ENCODE data around the gene KHK.

- TF ChIP-seq REST (IDR thresholded peaks at IDR 0.05; ENCODE audit: insufficient read depth in 1 of 2, low read depth in 2 of 2, low read length in 1 of 2) (no peak), CTCF (IDR thresholded peaks at IDR 0.05) (no peak), POLR2AphosphoS5 (IDR thresholded peaks at IDR 0.05; ENCODE audit: low read depth, low read length) (no peak), TCF7L2 (IDR thresholded peaks at IDR 0.05; ENCODE audit: low read depth, low read length) (no peak), SIN3A (IDR thresholded peaks at IDR 0.05; ENCODE audit: borderline replicate concordance, insufficient read depth, low read depth, low read length) (no peak)
Measured at GRCh38 chr2:27145682-27146081, 59.1 kb downstream of the KHK start.

Data from Panc1 (cell line).